H9 (cell line): ENCODE results near the gene AOC1. TPM values are rescaled to one million over a fixed set of nuclear protein-coding genes. Genes with fewer than 3 reads are reported as not detected.

Source experiments
- DNase-seq: peaks from one replicate; pipeline ENCODE4 v3.0.0-alpha.2; 2017
- H2AFZ ChIP-seq: one replicate; pipeline ENCODE4 v1.6.1; 2013; ENCODE audit warnings: mild to moderate bottlenecking, low read length, control low read depth, moderate library complexity
- H2AK5ac ChIP-seq: 2 replicates; pipeline ENCODE4 v1.6.1; 2013; ENCODE audit warnings: low read length, control low read depth, mixed read lengths; ENCODE audit not compliant: insufficient read length
- H2BK120ac ChIP-seq: one replicate; pipeline ENCODE4 v1.6.1; 2013; ENCODE audit warnings: low read depth, mild to moderate bottlenecking, low read length, control low read depth, inconsistent platforms; ENCODE audit not compliant: poor library complexity, severe bottlenecking
- H2BK12ac ChIP-seq: 2 replicates; pipeline ENCODE4 v1.6.1; 2013; ENCODE audit warnings: low read length, control low read depth, mixed read lengths, low read depth; ENCODE audit not compliant: insufficient read length
- H2BK15ac ChIP-seq: 2 replicates; pipeline ENCODE4 v1.6.1; 2013; ENCODE audit warnings: low read depth, low read length, control low read depth
- H2BK20ac ChIP-seq: one replicate; pipeline ENCODE4 v1.6.1; 2013; ENCODE audit warnings: low read depth, mild to moderate bottlenecking, low read length, control low read depth, inconsistent platforms; ENCODE audit not compliant: poor library complexity, severe bottlenecking
- H2BK5ac ChIP-seq: 2 replicates; pipeline ENCODE4 v1.6.1; 2013; ENCODE audit warnings: low read length, control low read depth, mixed read lengths; ENCODE audit not compliant: insufficient read length
- H3K14ac ChIP-seq: 2 replicates; pipeline ENCODE4 v1.6.1; 2013; ENCODE audit warnings: low read length, control low read depth; ENCODE audit not compliant: insufficient read depth
- H3K18ac ChIP-seq: 2 replicates; pipeline ENCODE4 v1.6.1; 2013; ENCODE audit warnings: low read depth, mild to moderate bottlenecking, mixed read lengths, low read length, control low read depth; ENCODE audit not compliant: insufficient read length
- H3K23ac ChIP-seq: 2 replicates; pipeline ENCODE4 v1.6.1; 2013; ENCODE audit warnings: low read length, control low read depth, mixed read lengths, low read depth; ENCODE audit not compliant: insufficient read length
- H3K23me2 ChIP-seq: 2 replicates; pipeline ENCODE4 v1.6.1; 2013; ENCODE audit warnings: low read depth, mild to moderate bottlenecking, mixed read lengths, low read length, control low read depth; ENCODE audit not compliant: insufficient read length, poor library complexity, severe bottlenecking
- H3K27ac ChIP-seq: 2 replicates; pipeline ENCODE4 v1.5.1; 2013; ENCODE audit warnings: low read length, control low read depth, mixed read lengths, low read depth; ENCODE audit not compliant: insufficient read length
- H3K27me3 ChIP-seq: 2 replicates; pipeline ENCODE4 v1.6.1; 2013; ENCODE audit warnings: low read length, control low read depth, inconsistent platforms; ENCODE audit not compliant: insufficient read depth
- H3K4ac ChIP-seq: 2 replicates; pipeline ENCODE4 v1.6.1; 2013; ENCODE audit warnings: low read depth, mild to moderate bottlenecking, control low read depth, inconsistent platforms, low read length, moderate library complexity
- H3K4me1 ChIP-seq: 2 replicates; pipeline ENCODE4 v1.6.1; 2013; ENCODE audit warnings: low read length, control low read depth, inconsistent platforms; ENCODE audit not compliant: insufficient read depth
- H3K4me2 ChIP-seq: 2 replicates; pipeline ENCODE4 v1.6.1; 2013; ENCODE audit warnings: low read length, control low read depth, mixed read lengths; ENCODE audit not compliant: insufficient read length, insufficient read depth
- H3K56ac ChIP-seq: 2 replicates; pipeline ENCODE4 v1.6.1; 2013; ENCODE audit warnings: low read depth, mild to moderate bottlenecking, mixed read lengths, low read length, control low read depth; ENCODE audit not compliant: insufficient read length
- H3K79me1 ChIP-seq: 2 replicates; pipeline ENCODE4 v1.6.1; 2013; ENCODE audit warnings: low read depth, mild to moderate bottlenecking, moderate library complexity, low read length, control low read depth, inconsistent platforms; ENCODE audit not compliant: insufficient read depth, poor library complexity, severe bottlenecking
- H3K79me2 ChIP-seq: 2 replicates; pipeline ENCODE4 v1.6.1; 2013; ENCODE audit warnings: low read length, control low read depth, inconsistent platforms; ENCODE audit not compliant: insufficient read depth
- H3K9ac ChIP-seq: 2 replicates; pipeline ENCODE4 v1.6.1; 2013; ENCODE audit warnings: low read length, control low read depth, mixed read lengths; ENCODE audit not compliant: insufficient read length; ENCODE audit errors: extremely low read depth
- H3K9me3 ChIP-seq: one replicate; pipeline ENCODE4 v1.6.1; 2013; ENCODE audit warnings: low read depth, low read length, inconsistent platforms; ENCODE audit not compliant: control insufficient read depth
- H3T11ph ChIP-seq: one replicate; pipeline ENCODE4 v1.6.1; 2013; ENCODE audit warnings: mild to moderate bottlenecking, low read length, control low read depth, inconsistent platforms
- H4K20me1 ChIP-seq: one replicate; pipeline ENCODE4 v1.6.1; 2013; ENCODE audit not compliant: control insufficient read depth, insufficient read length, insufficient read depth
- H4K5ac ChIP-seq: 2 replicates; pipeline ENCODE4 v1.6.1; 2013; ENCODE audit warnings: low read depth, mild to moderate bottlenecking, mixed read lengths, low read length, control low read depth; ENCODE audit not compliant: insufficient read length
- H4K8ac ChIP-seq: replicated peaks from 2 replicates; pipeline ENCODE4 v1.6.1; 2013; ENCODE audit warnings: low read length, control low read depth, mixed read lengths, low read depth; ENCODE audit not compliant: insufficient read length
- H4K91ac ChIP-seq: 2 replicates; pipeline ENCODE4 v1.6.1; 2013; ENCODE audit warnings: low read depth, mild to moderate bottlenecking, moderate library complexity, mixed read lengths, low read length, control low read depth; ENCODE audit not compliant: insufficient read length
- H3K27ac Mint-ChIP-seq, 3 experiments: 2 replicates in 2 of 3; 3 replicates in 1 of 3; pipeline ENCODE4 v1.8.0; 2020 to 2021; ENCODE audit warnings: mixed read lengths in 3 of 3, mild to moderate bottlenecking in 1 of 3, moderate library complexity in 1 of 3
- H3K27me3 Mint-ChIP-seq: 2 replicates; pipeline ENCODE4 v1.8.0; 2021; ENCODE audit warnings: low read depth, mild to moderate bottlenecking, moderate library complexity, mixed read lengths
- H3K36me3 Mint-ChIP-seq, 3 experiments: 2 replicates in 2 of 3; 3 replicates in 1 of 3; pipeline ENCODE4 v1.8.0; 2020 to 2021; ENCODE audit warnings: low read depth in 3 of 3, mixed read lengths in 3 of 3; ENCODE audit not compliant: insufficient read depth in 1 of 3
- H3K4me1 Mint-ChIP-seq, 2 experiments: 2 replicates each; pipeline ENCODE4 v1.8.0; 2020; ENCODE audit warnings: mixed read lengths in 2 of 2
- H3K4me3 Mint-ChIP-seq, 2 experiments: 2 replicates in 1 of 2; 3 replicates in 1 of 2; pipeline ENCODE4 v1.8.0; 2020 to 2021; ENCODE audit warnings: mild to moderate bottlenecking in 2 of 2, mixed read lengths in 2 of 2, moderate library complexity in 1 of 2
- H3K9me3 Mint-ChIP-seq, 2 experiments: 2 replicates in 1 of 2; 3 replicates in 1 of 2; pipeline ENCODE4 v1.8.0; 2020; ENCODE audit warnings: mild to moderate bottlenecking in 2 of 2, mixed read lengths in 2 of 2, moderate library complexity in 1 of 2
- CTCF ChIP-seq: fragments of 200-600 bp; sonication (generic); conservative IDR thresholded peaks from 3 replicates; pipeline ENCODE4 v1.8.0; 2021; ENCODE audit warnings: antibody characterized with exemption, mild to moderate bottlenecking
- WGBS: extraction: QIAGEN DNeasy Blood & Tissue Kit; methylation state at CpG from one replicate; pipeline ENCODE4 v1.1.7; 2013; ENCODE audit warnings: missing lambda C conversion rate, low lambda C conversion rate, mixed read lengths; ENCODE audit not compliant: insufficient read length; ENCODE audit errors: extremely low coverage; 5-methylcytosine and 5-hydroxymethylcytosine counted together
- total RNA-seq: library from RNA; stranded (reverse); gene quantifications from 2 replicates; pipeline ENCODE4 v1.2.1, GENCODE V29; 2021

Gene AOC1
- total RNA-seq, 1 experiment from 2014 or later, result 0.28 TPM

GRCh38 chr7:150845421-150845861 is 6.9 kb upstream of the AOC1 start:
- Histone ChIP-seq H3K79me1 (no peaks in the 10 kb centered on the region), H3K9me3 (no peaks in the 10 kb centered on the region), H2BK120ac (no peak overlapping the region), H2BK5ac (no peak overlapping the region), H3K56ac (no peak overlapping the region), H3K4me1 (no peaks in the 10 kb centered on the region), H4K20me1 (no peaks in the 10 kb centered on the region), H3K23ac (no peak overlapping the region), H3K14ac (no peak overlapping the region), H2BK20ac (no peak overlapping the region), H4K91ac (no peak overlapping the region), H3K27ac (no peak overlapping the region), H3K9ac (no peak overlapping the region), H2BK15ac (no peak overlapping the region), H3T11ph (no peak overlapping the region), H3K4me2 (no peak overlapping the region), H3K27me3 (no peaks in the 10 kb centered on the region), H3K18ac (no peak overlapping the region), H3K79me2 (no peaks in the 10 kb centered on the region), H4K5ac (no peak overlapping the region), H2AFZ (no peak overlapping the region), H2AK5ac (no peak overlapping the region), H4K8ac (no peak overlapping the region), H3K23me2 (no peaks in the 10 kb centered on the region), H2BK12ac (no peak overlapping the region), H3K4ac (no peak overlapping the region)
- no CpG with 5 or more reads among the region's 4 CpGs for WGBS
- H3K27me3 Mint-ChIP-seq, result peaks cover 30% of the 10 kb centered on the region
- H3K4me3 Mint-ChIP-seq, result no peak overlapping the region
- H3K4me1 Mint-ChIP-seq, result no peaks in the 10 kb centered on the region
- H3K36me3 Mint-ChIP-seq, result no peaks in the 10 kb centered on the region
- H3K9me3 Mint-ChIP-seq, result no peaks in the 10 kb centered on the region
- TF ChIP-seq CTCF, result no peak
- peak; percentile 21 for DNase-seq
- H3K27ac Mint-ChIP-seq, result 0 out of 7 replicates have a peak overlapping the region, but pooled peaks of 1 of the 3 experiments have one; percentile 45
